Breast epithelium (tissue), 3 donors: ENCODE results near the gene MCRIP1.

ENCODE experiments used
- CTCF ChIP-seq, 3 donors: fragments of 450-650 bp; IDR thresholded peaks; one replicate each; pipeline ENCODE4 v1.5.1; 2016 to 2017; ENCODE audit warnings: antibody characterized with exemption in 3 of 3, mild to moderate bottlenecking in 3 of 3, moderate library complexity in 3 of 3
- POLR2A ChIP-seq: fragments of 450-650 bp; IDR thresholded peaks from one replicate; pipeline ENCODE4 v1.6.1; 2016; ENCODE audit warnings: antibody characterized with exemption, mild to moderate bottlenecking, moderate library complexity
- POLR2AphosphoS5 ChIP-seq, 3 donors: sonication (generic); formaldehyde crosslinking; IDR thresholded peaks; one replicate each; pipeline ENCODE4 v1.6.1; 2017; ENCODE audit warnings: antibody characterized with exemption in 3 of 3

GRCh38 chr17:81834831-81835267, 1.8 kb upstream of the MCRIP1 start, which contains the start of gene PPP1R27:
- TF ChIP-seq POLR2AphosphoS5 (IDR thresholded peaks at IDR 0.05) (no peak), POLR2A (no peak), CTCF (IDR thresholded peaks at IDR 0.05) (no peak)
